Neural progenitor cell (in vitro differentiated cells): ENCODE results near the gene DNAJC5. TPM values are rescaled to one million over a fixed set of nuclear protein-coding genes. Genes with fewer than 3 reads are reported as not detected.
A peak's percentile ranks its signal among the peaks of the same experiment; 100 is the strongest.
"Not testable (repeated sequence)": the region's sequence is repeated elsewhere in the genome, so short reads cannot be mapped to it uniquely, and the experiment has no call there.

ENCODE experiments used
- DNase-seq: peaks from one replicate; pipeline ENCODE4 v3.0.0-alpha.2; 2016; ENCODE audit warnings: low spot score
- H2AFZ ChIP-seq: fragments of 200-600 bp; sonication (generic); replicated peaks from 2 replicates; pipeline ENCODE4 v1.6.1; 2016; ENCODE audit warnings: antibody characterized with exemption
- H3F3A ChIP-seq: fragments of 200-600 bp; sonication (generic); 2 replicates; pipeline ENCODE4 v1.6.1; 2016; ENCODE audit warnings: antibody characterized with exemption, low read depth
- H3K27ac ChIP-seq: fragments of 200-600 bp; sonication (generic); 2 replicates; pipeline ENCODE4 v1.5.1; 2016; ENCODE audit warnings: mild to moderate bottlenecking
- H3K27me3 ChIP-seq: fragments of 200-600 bp; sonication (generic); 2 replicates; pipeline ENCODE4 v1.6.1; 2016; ENCODE audit warnings: mild to moderate bottlenecking, moderate library complexity
- H3K36me3 ChIP-seq: fragments of 200-600 bp; sonication (generic); 2 replicates; pipeline ENCODE4 v1.5.1; 2016
- H3K4me1 ChIP-seq: fragments of 200-600 bp; sonication (generic); 2 replicates; pipeline ENCODE4 v1.6.1; 2016; ENCODE audit warnings: mixed run types
- H3K4me2 ChIP-seq: fragments of 200-600 bp; sonication (generic); 2 replicates; pipeline ENCODE4 v1.6.1; 2016
- H3K4me3 ChIP-seq: fragments of 200-600 bp; sonication (generic); 2 replicates; pipeline ENCODE4 v1.5.1; 2016
- H3K79me2 ChIP-seq: fragments of 200-600 bp; sonication (generic); 2 replicates; pipeline ENCODE4 v1.6.1; 2016; ENCODE audit warnings: low read depth
- H3K9ac ChIP-seq: fragments of 200-600 bp; sonication (generic); 2 replicates; pipeline ENCODE4 v1.6.1; 2016
- H3K9me3 ChIP-seq: fragments of 200-600 bp; sonication (generic); 2 replicates; pipeline ENCODE4 v1.5.1; 2016; ENCODE audit warnings: low read depth
- H4K20me1 ChIP-seq: fragments of 200-600 bp; sonication (generic); 2 replicates; pipeline ENCODE4 v1.6.1; 2016; ENCODE audit warnings: low read depth
- H3K27ac Mint-ChIP-seq: 3 replicates; pipeline ENCODE4 v1.8.0; 2021; ENCODE audit warnings: mixed read lengths
- H3K27me3 Mint-ChIP-seq: 2 replicates; pipeline ENCODE4 v1.8.0; 2022; ENCODE audit warnings: low read depth, mild to moderate bottlenecking, inconsistent platforms, moderate library complexity, mixed read lengths; ENCODE audit not compliant: insufficient read depth
- H3K36me3 Mint-ChIP-seq: 3 replicates; pipeline ENCODE4 v1.8.0; 2021; ENCODE audit warnings: mixed read lengths
- H3K4me1 Mint-ChIP-seq: 3 replicates; pipeline ENCODE4 v1.8.0; 2021; ENCODE audit warnings: mixed read lengths
- H3K4me3 Mint-ChIP-seq: 3 replicates; pipeline ENCODE4 v1.8.0; 2021; ENCODE audit warnings: mild to moderate bottlenecking, moderate library complexity, mixed read lengths
- H3K9me3 Mint-ChIP-seq: 3 replicates; pipeline ENCODE4 v1.8.0; 2020; ENCODE audit warnings: mixed read lengths
- CTCF ChIP-seq: fragments of 200-600 bp; sonication (generic); IDR thresholded peaks from 2 replicates; pipeline ENCODE4 v1.5.1; 2017; ENCODE audit warnings: antibody characterized with exemption, mild to moderate bottlenecking
- EZH2 ChIP-seq: fragments of 200-600 bp; sonication (generic); IDR thresholded peaks from 2 replicates; pipeline ENCODE4 v1.6.1; 2017; ENCODE audit warnings: antibody characterized with exemption, mild to moderate bottlenecking, moderate library complexity
- EZH2phosphoT487 ChIP-seq: fragments of 200-600 bp; sonication (generic); IDR thresholded peaks from 2 replicates; pipeline ENCODE4 v1.6.1; 2017; ENCODE audit warnings: antibody characterized with exemption
- total RNA-seq: library from RNA; depleted of rRNA; stranded (reverse); fragments of >200 nt; gene quantifications from 2 replicates; pipeline ENCODE4 v1.2.3, GENCODE V29; 2015; ENCODE audit warnings: low replicate concordance

Gene DNAJC5
- total RNA-seq, 1 donor from 2014 or later = 17.2 TPM

- Mint-ChIP-seq H3K27me3 (peaks cover 4% of the 10 kb centered on the region), H3K27ac (no peak overlapping the region), H3K36me3 (peaks cover 21% of the 10 kb centered on the region), H3K4me1 (peaks cover 22% of the 10 kb centered on the region), H3K9me3 (peaks cover 19% of the 10 kb centered on the region), H3K4me3 (no peak overlapping the region)
- Histone ChIP-seq H4K20me1 (peaks cover 38% of the 10 kb centered on the region), H3K27ac (no peak overlapping the region), H3K79me2 (peaks cover 93% of the 10 kb centered on the region), H3K4me3 (no peak overlapping the region), H3K9ac (no peak overlapping the region), H3K4me2 (no peak overlapping the region), H3K27me3 (no peaks in the 10 kb centered on the region), H3K36me3 (no peaks in the 10 kb centered on the region), H3K9me3 (no peaks in the 10 kb centered on the region), H3F3A (no peaks in the 10 kb centered on the region), H3K4me1 (no peaks in the 10 kb centered on the region), H2AFZ (no peak overlapping the region)
- no peak for DNase-seq
- TF ChIP-seq EZH2phosphoT487 (no peak), EZH2 (no peak), CTCF (no peak)
Measured at GRCh38 chr20:63913768-63914167, 18.8 kb downstream of the DNAJC5 start.

DNA sequence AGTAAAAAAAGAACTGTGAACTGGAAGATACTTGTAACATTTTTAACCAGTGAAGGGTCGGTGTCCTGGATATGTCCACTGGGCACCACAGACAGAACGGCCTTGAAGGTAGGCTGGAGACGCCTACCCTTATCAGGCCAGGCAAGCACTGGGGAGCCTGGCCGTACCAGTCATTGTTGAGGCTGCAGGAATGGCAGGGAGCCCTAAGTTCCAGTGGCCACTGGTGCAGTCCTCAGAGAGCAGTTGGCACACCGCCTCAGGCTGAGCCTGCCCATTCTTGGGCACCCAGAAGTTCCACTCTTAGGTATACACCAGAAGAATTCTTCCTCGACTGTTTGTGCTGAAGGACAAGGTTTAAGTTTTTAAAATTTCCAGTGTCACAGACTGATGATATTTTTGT is 20.5 kb downstream of the DNAJC5 start:
- H3K27me3 Mint-ChIP-seq = peaks cover 4% of the 10 kb centered on the region

GRCh38 chr20:63916371-63916939 is 21.5 kb downstream of the DNAJC5 start:
- H3K4me3 ChIP-seq, H3K27me3 ChIP-seq, H3F3A ChIP-seq, H3K4me3 Mint-ChIP-seq, H2AFZ ChIP-seq, H3K4me2 ChIP-seq, H3K9me3 ChIP-seq, H3K9ac ChIP-seq, DNase-seq, H3K4me1 ChIP-seq, H3K27me3 Mint-ChIP-seq, H3K27ac ChIP-seq, H3K36me3 ChIP-seq: not testable (repeated sequence)
- Mint-ChIP-seq H3K4me1 (peaks cover 14% of the 10 kb centered on the region), H3K9me3 (peaks cover 16% of the 10 kb centered on the region), H3K36me3 (peaks cover 15% of the 10 kb centered on the region), H3K27ac (peak overlapping the region; percentile 21)
- peaks cover 16% of the 10 kb centered on the region for H4K20me1 ChIP-seq
- peaks cover 68% of the 10 kb centered on the region for H3K79me2 ChIP-seq

More for the DNA sequence above, 20.5 kb downstream of the DNAJC5 start:
- no peak overlapping the region for H2AFZ ChIP-seq
- H3K27ac ChIP-seq = no peak overlapping the region
- H3K36me3 Mint-ChIP-seq = peaks cover 15% of the 10 kb centered on the region
- TF ChIP-seq EZH2 (no peak), EZH2phosphoT487 (no peak), CTCF (no peak)
- no peak overlapping the region for H3K4me3 ChIP-seq
- H3K9ac ChIP-seq = no peak overlapping the region
- no peaks in the 10 kb centered on the region for H3K4me1 ChIP-seq
- H3K79me2 ChIP-seq = peaks cover 77% of the 10 kb centered on the region
- H3K4me1 Mint-ChIP-seq = peaks cover 19% of the 10 kb centered on the region
- H3K27me3 ChIP-seq = no peaks in the 10 kb centered on the region
- no peaks in the 10 kb centered on the region for H3K36me3 ChIP-seq
- H3K4me2 ChIP-seq = no peak overlapping the region
- no peaks in the 10 kb centered on the region for H3K9me3 ChIP-seq
- no peak overlapping the region for H3K27ac Mint-ChIP-seq
- H4K20me1 ChIP-seq = peaks cover 25% of the 10 kb centered on the region
- DNase-seq = no peak
- peaks cover 16% of the 10 kb centered on the region for H3K9me3 Mint-ChIP-seq
- H3K4me3 Mint-ChIP-seq = no peak overlapping the region
- H3F3A ChIP-seq = no peaks in the 10 kb centered on the region

DNA sequence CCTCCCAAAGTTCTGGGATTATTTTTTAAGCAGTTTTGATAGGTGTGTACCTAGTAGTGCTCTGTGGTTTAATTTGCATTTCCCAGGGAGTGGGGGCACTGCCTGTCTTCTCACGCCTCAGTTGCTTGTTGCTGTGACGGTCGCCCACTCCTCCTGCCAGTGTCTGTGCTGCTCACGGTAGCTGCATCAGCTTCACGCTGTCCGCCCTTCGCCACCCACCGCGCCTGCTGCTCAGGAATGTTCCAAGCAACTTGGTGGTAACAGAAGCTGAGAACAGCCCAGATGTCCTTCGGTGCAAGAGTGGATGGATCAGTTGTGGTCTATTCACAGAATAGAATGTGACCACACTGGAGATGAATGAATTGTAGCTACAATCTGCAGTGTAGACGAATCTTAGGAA is 22.9 kb downstream of the DNAJC5 start:
- H3K9ac ChIP-seq = no peak overlapping the region
- H3K36me3 ChIP-seq = no peaks in the 10 kb centered on the region
- no peaks in the 10 kb centered on the region for H3K4me1 ChIP-seq
- no peaks in the 10 kb centered on the region for H3F3A ChIP-seq
- no peaks in the 10 kb centered on the region for H3K27me3 ChIP-seq
- H3K27ac Mint-ChIP-seq = peak overlapping the region; percentile 70
- peaks cover 15% of the 10 kb centered on the region for H3K36me3 Mint-ChIP-seq
- peaks cover 4% of the 10 kb centered on the region for H3K27me3 Mint-ChIP-seq
- peaks cover 60% of the 10 kb centered on the region for H3K79me2 ChIP-seq
- H2AFZ ChIP-seq = no peak overlapping the region
- no peak overlapping the region for H3K4me2 ChIP-seq
- TF ChIP-seq CTCF = no peak
- no peak for TF ChIP-seq EZH2
- no peak for TF ChIP-seq EZH2phosphoT487
- H4K20me1 ChIP-seq = peaks cover 2% of the 10 kb centered on the region
- H3K9me3 Mint-ChIP-seq = peaks cover 16% of the 10 kb centered on the region
- peaks cover 11% of the 10 kb centered on the region for H3K4me1 Mint-ChIP-seq
- no peak overlapping the region for H3K4me3 Mint-ChIP-seq
- H3K9me3 ChIP-seq = no peaks in the 10 kb centered on the region
- no peak overlapping the region for H3K27ac ChIP-seq
- H3K4me3 ChIP-seq = no peak overlapping the region
- no peak for DNase-seq
